NCI-H1092 (cell line): ENCODE data around the gene PDE3B.
"Not testable (repeated sequence)": the region's sequence is repeated elsewhere in the genome, so short reads cannot be mapped to it uniquely, and the experiment has no call there.

ENCODE experiments used
- DNase-seq: peaks from one replicate; lab custom pipeline; 2025; lab: John Stamatoyannopoulos, UW

The PDE3B gene

DNA sequence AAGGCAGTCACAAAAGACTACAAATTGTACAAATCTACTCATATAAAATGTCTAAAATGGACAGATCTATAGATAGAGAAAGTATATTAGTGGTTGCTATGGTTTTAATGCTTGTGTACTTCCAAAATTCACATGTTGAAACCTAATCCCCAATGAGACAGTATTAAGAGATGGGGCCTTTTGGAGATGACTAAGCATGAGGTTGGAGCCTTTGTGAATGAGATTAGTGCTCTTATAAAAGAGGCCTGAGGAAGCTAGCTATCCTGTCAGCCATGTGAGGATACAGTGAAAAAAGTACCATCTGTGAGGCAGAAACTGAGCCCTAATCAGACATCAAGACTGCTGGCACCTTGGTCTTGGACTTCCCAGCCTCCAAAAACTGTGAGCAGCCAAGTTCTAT, 165.9 kb downstream of the PDE3B start:
- DNase-seq = no peak

- no peak for DNase-seq
These were observed 169.2 kb downstream of the PDE3B start for GRCh38 chr11:14812757-14813156.

DNA sequence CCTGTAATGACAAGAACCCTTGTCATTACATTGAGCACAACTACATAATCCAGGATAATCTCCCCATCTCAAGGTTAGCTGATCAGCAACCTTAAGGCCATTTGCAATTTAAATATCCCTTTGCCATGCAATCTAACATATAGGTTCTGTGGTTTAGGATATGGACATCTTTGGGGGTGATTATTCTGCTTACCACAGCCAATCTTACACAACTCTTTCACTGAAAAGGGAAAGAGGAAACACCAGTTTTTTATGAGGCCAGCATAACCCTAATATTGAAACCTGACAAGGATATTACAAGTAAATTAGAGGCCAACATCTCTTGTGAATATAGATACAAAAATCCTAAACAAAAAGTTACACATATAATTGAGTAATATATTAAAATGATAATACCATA, 169.9 kb downstream of the PDE3B start:
- no peak for DNase-seq

DNA sequence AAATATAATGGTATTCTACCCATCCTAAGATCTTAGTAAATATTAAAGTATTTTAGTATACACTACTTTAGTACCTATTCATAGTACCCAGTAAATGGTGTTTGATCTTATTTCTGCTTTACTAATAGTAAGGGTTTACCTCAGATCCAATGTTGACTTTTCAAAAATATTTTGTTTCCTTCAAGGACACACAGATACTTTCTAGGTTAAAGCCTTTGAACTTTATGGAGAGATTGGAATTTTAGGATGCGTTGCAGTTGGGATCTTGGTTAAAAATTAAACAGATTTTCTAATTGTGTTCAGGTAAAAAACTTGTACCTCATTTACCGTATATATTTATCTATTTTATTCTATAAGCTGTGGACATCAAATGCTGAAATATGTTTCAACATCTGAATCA, 175.2 kb downstream of the PDE3B start:
- DNase-seq = no peak

DNA sequence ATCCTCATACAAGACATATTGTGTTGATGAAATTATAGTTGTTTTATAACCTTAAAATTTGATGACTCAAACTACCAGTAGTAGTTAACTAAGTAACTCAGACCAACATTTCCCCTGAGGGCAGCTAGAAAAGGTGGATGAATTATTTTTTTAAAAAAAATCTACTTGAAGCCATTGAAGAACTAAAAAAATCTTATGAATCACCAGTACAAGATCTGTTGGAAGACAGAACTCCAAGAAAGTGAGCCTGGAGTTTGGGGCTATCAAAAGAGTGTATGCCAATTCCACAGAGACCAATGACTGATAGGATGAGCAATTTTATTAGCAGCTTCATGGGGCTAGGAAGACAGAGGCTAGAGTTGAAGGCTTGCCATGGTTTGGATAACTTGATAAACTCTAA, 176.0 kb downstream of the PDE3B start:
- DNase-seq = no peak

GRCh38 chr11:14821031-14821430, 177.4 kb downstream of the PDE3B start:
- DNase-seq = no peak

DNA sequence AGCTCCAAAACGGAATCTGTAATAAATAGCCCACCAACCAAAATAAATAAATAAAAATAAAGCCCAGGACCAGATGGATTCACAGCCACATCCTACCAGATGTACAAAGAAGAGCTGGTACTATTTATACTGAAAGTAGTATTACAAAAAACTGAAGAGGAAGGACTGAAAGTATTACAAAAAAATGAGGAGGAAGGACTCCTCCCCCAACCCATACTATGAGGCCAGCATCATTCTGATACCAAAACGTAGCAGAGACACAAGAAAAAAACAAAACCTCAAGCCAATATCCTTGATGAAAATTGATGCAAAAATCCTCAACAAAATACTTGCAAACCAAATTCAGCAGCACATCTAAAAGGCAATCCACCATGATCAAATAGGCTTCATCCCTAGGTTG, 183.0 kb downstream of the PDE3B start:
- no peak for DNase-seq

- DNase-seq = no peak
These were observed 192.2 kb downstream of the PDE3B start for GRCh38 chr11:14835496-14836492.

- no peak for DNase-seq
These were observed 198.4 kb downstream of the PDE3B start for GRCh38 chr11:14842002-14842401.

DNA sequence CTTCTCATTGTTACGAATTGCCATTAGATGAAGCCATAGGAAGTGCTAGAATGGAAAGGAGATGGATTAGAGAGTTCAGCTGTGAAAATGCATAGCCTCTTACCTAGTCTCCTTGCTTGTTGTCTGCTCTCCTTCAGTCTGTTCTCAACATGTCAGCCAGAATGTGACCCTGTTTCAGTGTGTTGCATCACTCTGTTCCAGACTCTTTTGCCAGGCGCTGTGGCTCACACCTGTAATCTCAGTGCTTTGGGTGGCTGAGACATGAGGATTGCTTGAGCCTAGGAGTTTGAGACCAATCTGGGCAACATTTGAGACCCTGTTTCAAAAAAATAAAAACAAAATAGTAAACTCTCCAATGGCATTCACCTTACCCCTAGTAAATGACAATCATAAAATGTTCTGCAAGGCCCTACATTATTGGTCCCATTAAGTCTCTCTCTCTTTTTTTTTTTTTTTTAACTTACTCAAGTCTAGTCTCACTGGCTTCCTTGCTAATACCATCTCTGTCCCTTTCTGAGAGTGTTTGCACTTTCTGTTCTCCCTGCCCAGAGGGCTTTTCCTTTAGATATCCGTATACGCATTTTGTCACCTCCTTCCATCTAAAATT, 209.1 kb downstream of the PDE3B start:
- DNase-seq = no peak

DNA sequence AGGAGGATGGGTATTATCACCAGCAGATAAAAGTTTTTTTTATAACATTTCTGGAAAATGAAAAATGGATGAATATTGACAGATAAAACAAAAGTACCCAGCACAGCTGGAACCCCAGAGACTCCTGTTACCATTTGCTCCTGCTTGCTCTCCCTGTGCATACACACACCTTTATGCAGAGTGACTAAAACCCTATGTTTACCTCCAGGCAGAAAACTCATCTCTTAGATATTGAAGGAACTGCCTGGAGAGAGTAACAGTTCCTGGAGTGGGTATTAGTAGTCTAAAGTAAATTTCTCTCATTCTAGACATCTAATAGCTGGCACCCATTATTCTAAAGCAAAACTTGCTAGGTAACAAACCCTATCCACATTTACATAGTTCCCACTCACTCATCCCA, 210.5 kb downstream of the PDE3B start:
- DNase-seq = no peak

DNA sequence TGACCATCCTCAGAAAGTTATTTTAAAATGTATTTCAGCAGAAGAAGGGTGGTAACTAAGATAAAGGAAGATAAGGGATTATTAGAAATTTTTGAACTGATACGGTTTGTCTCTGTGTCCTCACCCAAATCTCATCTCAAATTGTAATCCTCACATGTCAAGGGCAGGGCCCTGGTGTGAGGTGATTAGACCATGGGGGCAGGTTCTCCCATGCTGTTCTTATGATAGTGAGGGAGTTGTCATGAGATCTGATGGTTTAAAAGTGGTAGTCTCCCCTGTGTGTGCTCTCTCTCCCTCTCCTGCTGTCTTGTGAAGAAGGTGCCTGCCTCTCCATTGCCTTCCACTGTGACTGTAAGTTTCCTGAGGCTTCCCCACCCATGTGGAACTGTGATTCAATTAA, 212.3 kb downstream of the PDE3B start:
- DNase-seq = no peak

DNA sequence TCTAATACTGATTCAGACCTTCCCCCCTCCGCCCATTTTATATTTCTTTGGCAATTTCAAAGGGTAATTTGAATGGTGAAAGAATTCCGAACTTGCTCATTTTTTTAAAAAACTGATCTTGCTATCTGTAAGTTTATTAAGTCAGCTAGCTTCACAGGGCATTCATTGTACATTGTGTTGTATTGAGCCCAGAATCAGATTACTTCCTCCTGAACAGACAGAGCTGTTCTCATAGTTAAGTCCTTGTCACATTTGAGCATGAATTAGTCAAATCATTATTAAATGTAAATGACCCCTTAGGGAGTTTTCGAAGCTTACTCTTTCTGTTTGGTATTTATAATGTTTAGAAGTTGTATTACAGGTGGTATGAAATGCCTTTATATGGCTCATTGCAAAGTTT, 214.0 kb downstream of the PDE3B start:
- no peak for DNase-seq

DNA sequence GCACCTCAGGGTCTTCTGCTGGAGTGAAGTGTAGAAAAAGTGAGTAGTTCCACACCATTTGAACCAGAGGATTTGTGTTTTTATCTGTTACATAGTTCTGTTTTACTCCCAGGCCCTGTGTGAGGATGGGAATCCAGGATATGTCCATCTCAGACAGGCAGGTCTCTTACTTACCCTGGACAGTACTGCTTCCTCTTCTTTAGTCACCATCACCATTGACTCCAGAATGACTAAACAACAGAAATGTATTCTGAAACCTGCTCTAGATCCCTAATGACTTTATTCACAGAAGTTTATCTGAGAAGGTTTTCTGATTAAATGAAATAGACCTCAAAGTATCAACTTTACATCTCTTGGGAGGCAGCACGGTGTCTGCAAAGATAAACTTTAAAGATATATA, 214.8 kb downstream of the PDE3B start:
- DNase-seq = no peak

GRCh38 chr11:14860511-14860910, 216.9 kb downstream of the PDE3B start:
- DNase-seq = no peak

DNA sequence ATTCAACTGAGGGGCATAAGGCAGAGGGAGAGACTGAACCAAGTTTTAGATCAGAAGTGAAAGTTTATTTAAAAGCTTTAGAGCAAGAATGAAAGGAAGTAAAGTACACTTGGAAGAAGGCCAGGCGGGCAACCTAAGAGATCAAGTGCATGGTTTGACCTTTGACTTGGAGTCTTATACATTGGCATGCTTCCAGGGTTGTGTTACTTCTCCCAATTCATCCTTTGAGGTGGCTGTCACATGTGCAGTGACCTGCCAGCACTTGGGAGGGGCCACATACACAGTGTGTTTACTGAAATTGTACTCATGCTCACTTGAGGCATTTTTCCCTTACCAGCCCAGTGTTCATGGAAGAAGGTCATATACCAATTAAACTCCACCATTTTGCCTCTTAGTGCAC, 218.1 kb downstream of the PDE3B start:
- no peak for DNase-seq

GRCh38 chr11:14863775-14864174, 220.2 kb downstream of the PDE3B start:
- not testable (repeated sequence) for DNase-seq

DNA sequence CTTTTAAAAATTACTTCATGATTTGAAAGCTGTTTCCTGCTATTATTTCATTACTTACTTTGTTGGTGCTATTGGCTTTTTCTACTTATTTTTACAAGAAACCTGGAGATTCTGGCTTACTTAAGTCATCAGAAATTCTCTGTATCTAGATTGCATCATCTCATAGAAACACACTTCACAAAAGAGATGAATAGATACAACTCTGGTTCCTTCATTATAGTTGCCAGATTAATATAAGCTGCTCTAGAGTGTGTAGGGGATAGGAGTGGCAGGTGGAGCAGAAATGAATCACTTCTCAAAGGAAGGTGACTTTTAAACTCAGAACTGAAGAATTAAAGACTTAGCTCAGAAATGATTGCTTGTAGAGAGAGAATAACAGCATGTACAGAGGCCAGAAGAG, 228.4 kb downstream of the PDE3B start:
- no peak for DNase-seq

- no peak for DNase-seq
These were observed 230.0 kb downstream of the PDE3B start for GRCh38 chr11:14873632-14874031.

- no peak for DNase-seq
These were observed 231.6 kb downstream of the PDE3B start for GRCh38 chr11:14875163-14875562.

DNA sequence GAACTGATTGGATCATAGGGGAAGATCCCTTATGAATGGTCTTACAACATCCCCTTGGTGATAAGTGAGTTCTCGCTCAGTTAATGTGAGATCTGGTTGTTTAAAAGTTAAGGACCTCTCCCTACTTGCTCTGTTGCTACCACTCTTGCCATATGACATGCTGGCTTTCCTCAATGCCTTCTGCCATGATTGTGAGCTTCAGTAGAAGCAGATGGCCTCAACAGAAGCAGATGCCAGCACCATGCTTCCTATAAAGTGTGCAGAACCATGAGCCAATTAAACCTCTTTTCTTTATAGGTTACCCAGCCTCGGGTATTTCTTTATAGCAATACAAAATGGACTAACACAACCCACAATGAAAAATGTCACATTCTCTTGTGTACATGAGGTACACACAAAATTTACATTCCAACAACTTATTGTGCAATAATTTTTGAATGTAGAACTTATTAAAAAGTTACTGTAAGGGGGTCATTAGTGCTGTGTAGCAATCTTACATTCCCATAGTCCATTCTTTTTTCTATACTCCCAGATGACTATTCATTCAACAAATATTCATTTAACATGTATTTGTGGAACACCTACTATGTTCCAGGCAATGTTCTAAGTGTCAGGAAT, 238.1 kb downstream of the PDE3B start:
- DNase-seq = no peak

GRCh38 chr11:14882196-14882595, 238.6 kb downstream of the PDE3B start:
- no peak for DNase-seq

GRCh38 chr11:14883683-14884082, 240.1 kb downstream of the PDE3B start:
- not testable (repeated sequence) for DNase-seq
